ENCODE results near the gene SLC35F6. TPM values are rescaled to one million over a fixed set of nuclear protein-coding genes. Genes with fewer than 3 reads are reported as not detected.
"Not testable (repeated sequence)": the region's sequence is repeated elsewhere in the genome, so short reads cannot be mapped to it uniquely, and the experiment has no call there.

Gene SLC35F6
- total RNA-seq, 1 donor from 2014 or later, result 48.4 TPM

DNA sequence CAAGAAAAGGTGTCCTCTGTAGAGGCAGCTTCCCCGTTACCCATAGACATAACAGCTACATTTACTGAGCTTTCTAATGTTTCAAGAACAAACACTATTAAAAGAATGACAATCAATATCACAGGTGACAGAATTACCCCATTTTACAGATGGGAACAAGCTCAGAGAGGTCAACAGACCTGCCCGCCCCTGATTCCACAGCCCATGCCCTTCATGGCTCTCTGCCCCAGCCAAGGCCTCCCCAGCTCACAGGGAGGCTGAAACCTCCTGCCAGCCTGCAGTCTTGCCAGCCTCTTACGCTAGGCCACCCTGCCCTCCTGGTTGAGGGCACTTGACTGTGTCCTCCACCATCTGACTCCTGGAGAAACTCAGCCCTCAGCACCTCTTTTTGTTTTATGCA is 19.1 kb upstream of the SLC35F6 start:
- no peaks in the 10 kb centered on the region for H3K27me3 Mint-ChIP-seq (ENCODE audit: low read depth)
- H3K27ac Mint-ChIP-seq (ENCODE audit: unreplicated experiment), result no peak overlapping the region
- no peaks in the 10 kb centered on the region for H3K36me3 Mint-ChIP-seq (ENCODE audit: low read depth)
- H3K9me3 Mint-ChIP-seq (ENCODE audit: low read depth), result no peaks in the 10 kb centered on the region
- no peaks in the 10 kb centered on the region for H3K4me1 Mint-ChIP-seq (ENCODE audit: low read depth)
- no peak for DNase-seq (ENCODE audit: low spot score)
- no peak overlapping the region for H3K4me3 Mint-ChIP-seq (ENCODE audit: unreplicated experiment)
- TF ChIP-seq CTCF (IDR thresholded peaks at IDR 0.05), result no peak

- Mint-ChIP-seq H3K4me3 (ENCODE audit: unreplicated experiment) (no peak overlapping the region), H3K27ac (ENCODE audit: unreplicated experiment) (no peak overlapping the region), H3K4me1 (ENCODE audit: low read depth) (no peaks in the 10 kb centered on the region), H3K9me3 (ENCODE audit: low read depth) (no peaks in the 10 kb centered on the region), H3K36me3 (ENCODE audit: low read depth) (no peaks in the 10 kb centered on the region), H3K27me3 (ENCODE audit: low read depth) (no peaks in the 10 kb centered on the region)
- TF ChIP-seq CTCF (IDR thresholded peaks at IDR 0.05), result peak; percentile 97
- no peak for DNase-seq (ENCODE audit: low spot score)
Observed at GRCh38 chr2:26745609-26746327, 18.3 kb upstream of the SLC35F6 start.

DNA sequence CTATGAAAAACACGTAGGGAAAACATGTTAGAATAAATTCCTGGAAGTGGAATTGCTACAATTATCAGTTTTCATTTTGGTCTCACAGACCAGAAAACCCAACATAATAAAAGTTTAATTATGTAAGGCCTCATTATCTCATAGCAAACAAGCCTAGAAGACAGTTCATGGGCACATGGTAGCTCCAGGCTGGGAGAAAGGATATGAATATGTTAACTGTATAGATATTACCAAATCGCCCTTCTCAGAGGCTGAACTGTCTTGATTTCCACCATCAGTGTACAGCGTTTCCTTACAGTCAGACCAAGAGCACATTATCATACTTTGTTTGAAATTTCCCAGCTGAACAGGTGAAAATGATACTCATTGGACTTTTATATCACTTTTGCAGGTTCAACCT is 17.1 kb upstream of the SLC35F6 start:
- peaks cover 5% of the 10 kb centered on the region for H3K9me3 Mint-ChIP-seq (ENCODE audit: low read depth)
- no peak for TF ChIP-seq CTCF (IDR thresholded peaks at IDR 0.05)
- no peaks in the 10 kb centered on the region for H3K4me1 Mint-ChIP-seq (ENCODE audit: low read depth)
- H3K4me3 Mint-ChIP-seq (ENCODE audit: unreplicated experiment), result no peak overlapping the region
- no peaks in the 10 kb centered on the region for H3K27me3 Mint-ChIP-seq (ENCODE audit: low read depth)
- DNase-seq (ENCODE audit: low spot score), result no peak
- no peak overlapping the region for H3K27ac Mint-ChIP-seq (ENCODE audit: unreplicated experiment)
- no peaks in the 10 kb centered on the region for H3K36me3 Mint-ChIP-seq (ENCODE audit: low read depth)

GRCh38 chr2:26749787-26750420 is 14.2 kb upstream of the SLC35F6 start:
- H3K27me3 Mint-ChIP-seq (ENCODE audit: low read depth); H3K4me1 Mint-ChIP-seq (ENCODE audit: low read depth); H3K36me3 Mint-ChIP-seq (ENCODE audit: low read depth); H3K4me3 Mint-ChIP-seq (ENCODE audit: unreplicated experiment); DNase-seq (ENCODE audit: low spot score); H3K9me3 Mint-ChIP-seq (ENCODE audit: low read depth); H3K27ac Mint-ChIP-seq (ENCODE audit: unreplicated experiment): not testable (repeated sequence)

DNA sequence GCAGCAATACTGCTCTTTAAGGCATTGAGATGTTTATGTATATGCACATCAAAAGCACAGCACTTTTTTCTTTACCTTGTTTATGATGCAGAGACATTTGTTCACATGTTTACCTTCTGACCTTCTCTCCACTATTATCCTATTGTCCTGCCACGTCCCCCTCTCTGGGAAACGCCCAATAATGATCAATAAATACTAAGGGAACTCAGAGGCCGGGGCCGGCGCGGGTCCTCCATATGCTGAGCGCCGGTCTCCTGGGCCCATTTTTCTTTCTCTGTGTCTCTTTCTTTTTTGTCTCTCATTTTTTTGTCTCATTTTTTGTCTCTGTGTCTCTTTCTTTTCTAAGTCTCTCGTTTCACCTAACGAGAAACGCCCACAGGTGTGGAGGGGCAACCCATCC is 13.6 kb upstream of the SLC35F6 start:
- not testable (repeated sequence) for H3K27me3 Mint-ChIP-seq (ENCODE audit: low read depth); H3K9me3 Mint-ChIP-seq (ENCODE audit: low read depth)

GRCh38 chr2:26752656-26753055 is 11.4 kb upstream of the SLC35F6 start:
- Mint-ChIP-seq H3K9me3 (ENCODE audit: low read depth) (peaks cover 5% of the 10 kb centered on the region), H3K27ac (ENCODE audit: unreplicated experiment) (no peak overlapping the region), H3K4me3 (ENCODE audit: unreplicated experiment) (no peak overlapping the region), H3K4me1 (ENCODE audit: low read depth) (peaks cover 14% of the 10 kb centered on the region), H3K27me3 (ENCODE audit: low read depth) (no peaks in the 10 kb centered on the region), H3K36me3 (ENCODE audit: low read depth) (no peaks in the 10 kb centered on the region)
- TF ChIP-seq CTCF (IDR thresholded peaks at IDR 0.05), result no peak
- no peak for DNase-seq (ENCODE audit: low spot score)

More for the DNA sequence above, 13.6 kb upstream of the SLC35F6 start:
- H3K27ac Mint-ChIP-seq (ENCODE audit: unreplicated experiment); DNase-seq (ENCODE audit: low spot score); H3K36me3 Mint-ChIP-seq (ENCODE audit: low read depth); H3K4me1 Mint-ChIP-seq (ENCODE audit: low read depth); H3K4me3 Mint-ChIP-seq (ENCODE audit: unreplicated experiment): not testable (repeated sequence)
